Esophagus squamous epithelium (tissue), 5 donors: Measurements from ENCODE around the gene TIMM44. TPM values are rescaled to one million over a fixed set of nuclear protein-coding genes. Genes with fewer than 3 reads are reported as not detected.

Source experiments
- DNase-seq: peaks from one replicate; lab custom pipeline; 2025; lab: John Stamatoyannopoulos, UW
- H3K27ac ChIP-seq, 4 donors: fragments of 200-600 bp; sonication (generic); one replicate each; pipeline ENCODE4 v1.5.1; 2016 to 2019; ENCODE audit warnings: mild to moderate bottlenecking in 1 of 4
- H3K27me3 ChIP-seq, 4 donors: fragments of 200-600 bp; sonication (generic); 1 replicate in 3 of 4; 2 replicates in 1 of 4; pipeline versions ENCODE4 v1.5.1 to v1.6.0; 2017 to 2021; ENCODE audit warnings: antibody characterized with exemption in 1 of 4
- H3K36me3 ChIP-seq, 3 donors: fragments of 200-600 bp; sonication (generic); one replicate each; pipeline ENCODE4 v1.5.1; 2016 to 2019
- H3K4me1 ChIP-seq, 3 donors: fragments of 200-600 bp; sonication (generic); one replicate each; pipeline ENCODE4 v1.5.1; 2017 to 2019
- H3K4me3 ChIP-seq, 4 donors: fragments of 200-600 bp; sonication (generic); 1 replicate in 3 of 4; 2 replicates in 1 of 4; pipeline ENCODE4 v1.5.1; 2016 to 2019; ENCODE audit warnings: mild to moderate bottlenecking in 2 of 4, moderate library complexity in 1 of 4
- H3K9me3 ChIP-seq, 3 donors: fragments of 200-600 bp; sonication (generic); one replicate each; pipeline ENCODE4 v1.5.1; 2016 to 2019
- POLR2A ChIP-seq, 4 donors: fragments of 450-650 bp; IDR thresholded peaks; one replicate each; pipeline ENCODE4 v1.6.1; 2017; ENCODE audit warnings: antibody characterized with exemption in 4 of 4, mild to moderate bottlenecking in 4 of 4, moderate library complexity in 3 of 4
- WGBS, 2 donors: methylation state at CpG; one replicate each; pipeline ENCODE4 v1.1.5; 2018; 5-methylcytosine and 5-hydroxymethylcytosine counted together
- intact Hi-C: fragments of 100-400 bp; cut with DNase I; formaldehyde crosslinking; loops from one replicate; pipeline ENCODE4 v1.15.0; 2022
- total RNA-seq, 4 donors: library from RNA; depleted of rRNA; stranded (reverse); fragments of >200 nt; gene quantifications; one replicate each; pipeline ENCODE4 v1.1.0, GENCODE V29; 2016
- TF ChIP-seq, protein P1 (sequence below), 6 experiments: fragments of 450-650 bp in 4 of 6; fragments of 200-600 bp in 2 of 6; sonication (generic) in 2 of 6; IDR thresholded peaks; one replicate each; pipeline ENCODE4 v1.5.1; 2016 to 2019; ENCODE audit warnings: antibody characterized with exemption in 6 of 6, mild to moderate bottlenecking in 4 of 6, moderate library complexity in 4 of 6
- donor health status: DM: yes; HTN: yes; CAD: no.

TIMM44 gene
- total RNA-seq, 4 donors from 2014 or later: 36.4 to 52.6 (median 45.5) TPM

GRCh38 chr19:7941895-7942596, 1.4 kb downstream of the TIMM44 start:
- Histone ChIP-seq H3K9me3 (no peaks in the 10 kb centered on the region), H3K4me3 (peak overlapping the region in 3 of 4 donors; percentile 82 to 89 (median 84)), H3K4me1 (peaks cover 11 to 41% (median 14%) of the 10 kb centered on the region in 3 donors), H3K27me3 (no peaks in the 10 kb centered on the region), H3K27ac (peak overlapping the region in 2 of 4 donors; percentile 96 to 99), H3K36me3 (peaks cover 11 to 44% (median 17%) of the 10 kb centered on the region in 3 donors)
- TF ChIP-seq, protein P1, sequence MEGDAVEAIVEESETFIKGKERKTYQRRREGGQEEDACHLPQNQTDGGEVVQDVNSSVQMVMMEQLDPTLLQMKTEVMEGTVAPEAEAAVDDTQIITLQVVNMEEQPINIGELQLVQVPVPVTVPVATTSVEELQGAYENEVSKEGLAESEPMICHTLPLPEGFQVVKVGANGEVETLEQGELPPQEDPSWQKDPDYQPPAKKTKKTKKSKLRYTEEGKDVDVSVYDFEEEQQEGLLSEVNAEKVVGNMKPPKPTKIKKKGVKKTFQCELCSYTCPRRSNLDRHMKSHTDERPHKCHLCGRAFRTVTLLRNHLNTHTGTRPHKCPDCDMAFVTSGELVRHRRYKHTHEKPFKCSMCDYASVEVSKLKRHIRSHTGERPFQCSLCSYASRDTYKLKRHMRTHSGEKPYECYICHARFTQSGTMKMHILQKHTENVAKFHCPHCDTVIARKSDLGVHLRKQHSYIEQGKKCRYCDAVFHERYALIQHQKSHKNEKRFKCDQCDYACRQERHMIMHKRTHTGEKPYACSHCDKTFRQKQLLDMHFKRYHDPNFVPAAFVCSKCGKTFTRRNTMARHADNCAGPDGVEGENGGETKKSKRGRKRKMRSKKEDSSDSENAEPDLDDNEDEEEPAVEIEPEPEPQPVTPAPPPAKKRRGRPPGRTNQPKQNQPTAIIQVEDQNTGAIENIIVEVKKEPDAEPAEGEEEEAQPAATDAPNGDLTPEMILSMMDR (IDR thresholded peaks at IDR 0.05): no peak
- no peak for TF ChIP-seq POLR2A (IDR thresholded peaks at IDR 0.05)
- intact Hi-C loops: loop anchor here (10.0 kb wide), 1 partner anchor 313 kb away; no protein-coding TSS in a partner anchor
- no peak for DNase-seq
- WGBS, 2 donors: 69 to 87% methylated on average over 8 to 17 of the region's 19 CpGs

DNA sequence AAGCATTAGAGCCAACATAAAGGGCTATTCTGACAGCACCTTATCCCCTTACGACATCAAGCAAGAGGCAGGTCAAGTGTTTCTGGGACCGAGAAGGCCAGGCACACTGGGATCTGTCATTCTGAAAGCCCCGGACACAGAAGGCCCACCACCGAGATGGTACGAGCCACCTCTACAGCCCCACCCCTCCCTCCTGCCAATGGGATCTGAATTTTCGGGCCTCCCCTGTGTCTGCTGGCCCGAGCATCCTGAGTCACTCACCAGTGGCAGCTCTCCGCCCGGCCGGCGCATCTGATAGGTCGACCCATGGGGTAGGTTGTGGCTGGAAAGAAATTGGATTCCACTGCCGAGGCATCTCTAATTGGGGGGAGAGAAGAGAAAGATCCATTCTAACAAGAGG, 2.6 kb downstream of the TIMM44 start:
- intact Hi-C loops: loop anchor here (10.0 kb wide), 1 partner anchor 314 kb away; no protein-coding TSS in a partner anchor
- no peak overlapping the region for H3K27ac ChIP-seq
- H3K4me1 ChIP-seq: peaks cover 11 to 41% (median 14%) of the 10 kb centered on the region in 3 donors
- WGBS, 2 donors: 82 to 85% methylated on average over 5 to 12 of the region's 13 CpGs
- H3K4me3 ChIP-seq: no peak overlapping the region
- DNase-seq: no peak
- H3K9me3 ChIP-seq: no peaks in the 10 kb centered on the region
- TF ChIP-seq POLR2A (IDR thresholded peaks at IDR 0.05): no peak
- TF ChIP-seq, protein P1 (IDR thresholded peaks at IDR 0.05): no peak
- no peaks in the 10 kb centered on the region for H3K27me3 ChIP-seq
- H3K36me3 ChIP-seq: peaks cover 12 to 56% (median 20%) of the 10 kb centered on the region in 3 donors

DNA sequence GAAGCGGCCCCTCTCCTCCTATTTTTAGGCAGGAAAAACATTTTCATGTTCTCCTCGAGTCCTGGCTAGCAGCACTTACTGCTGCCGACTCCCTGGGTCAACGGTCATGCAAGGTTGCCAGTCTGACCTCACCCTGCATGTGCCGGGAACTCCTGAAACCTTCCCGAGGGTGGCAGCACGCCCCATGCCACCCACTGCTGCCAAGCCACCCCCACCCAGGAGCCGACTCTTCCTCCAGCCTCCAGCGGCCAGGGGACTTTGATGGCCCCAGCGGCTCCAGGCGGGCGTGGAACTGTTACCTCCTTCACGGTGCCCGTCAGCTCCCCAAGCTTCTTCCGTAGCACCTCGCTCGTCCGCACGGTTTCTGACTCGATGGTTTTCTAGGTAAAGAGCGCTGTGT, 8.7 kb downstream of the TIMM44 start:
- peaks cover 46 to 100% (median 50%) of the 10 kb centered on the region in 3 donors for H3K36me3 ChIP-seq
- TF ChIP-seq POLR2A (IDR thresholded peaks at IDR 0.05): no peak
- TF ChIP-seq, protein P1 (IDR thresholded peaks at IDR 0.05): no peak
- 89 to 92% methylated on average over 18 to 20 of the region's 21 CpGs for WGBS, 2 donors
- no peak overlapping the region for H3K27ac ChIP-seq
- H3K9me3 ChIP-seq: no peaks in the 10 kb centered on the region
- DNase-seq: no peak
- intact Hi-C loops: no loop called here
- no peak overlapping the region for H3K4me3 ChIP-seq
- H3K4me1 ChIP-seq: peaks cover 0 to 22% (median 7%) of the 10 kb centered on the region in 3 donors
- H3K27me3 ChIP-seq: no peaks in the 10 kb centered on the region

GRCh38 chr19:7933828-7934725, 9.4 kb downstream of the TIMM44 start:
- DNase-seq: no peak
- intact Hi-C loops: no loop called here
- Histone ChIP-seq H3K27ac (no peak overlapping the region), H3K4me3 (no peak overlapping the region), H3K9me3 (no peaks in the 10 kb centered on the region), H3K36me3 (peaks cover 46 to 99% (median 50%) of the 10 kb centered on the region in 3 donors), H3K4me1 (peaks cover 7 to 28% (median 14%) of the 10 kb centered on the region in 3 donors), H3K27me3 (no peaks in the 10 kb centered on the region)
- no peak for TF ChIP-seq POLR2A (IDR thresholded peaks at IDR 0.05)
- TF ChIP-seq, protein P1 (IDR thresholded peaks at IDR 0.05): no peak
- WGBS, 2 donors: 93 to 94% methylated on average over 13 to 21 of the region's 55 CpGs
